Ovary (tissue), 9 donors: Measurements from ENCODE around the gene CTNNA1. TPM values are rescaled to one million over a fixed set of nuclear protein-coding genes. Genes with fewer than 3 reads are reported as not detected.

Experiments
- DNase-seq, 5 donors: peaks; one replicate each; pipeline ENCODE4 v3.0.0-alpha.2; 2019 to 2020
- H3K27ac ChIP-seq, 2 donors: fragments of 200-600 bp; one replicate each; pipeline versions ENCODE4 v1.5.1 to v1.8.0; 2019 to 2022
- H3K27me3 ChIP-seq: fragments of 200-600 bp; one replicate; pipeline ENCODE4 v1.8.0; 2022
- H3K36me3 ChIP-seq: fragments of 200-600 bp; sonication (generic); one replicate; pipeline ENCODE4 v1.5.1; 2019
- H3K4me1 ChIP-seq: one replicate; pipeline ENCODE4 v1.8.1; 2013; ENCODE audit warnings: mild to moderate bottlenecking, moderate library complexity; ENCODE audit not compliant: insufficient read depth
- H3K4me3 ChIP-seq: fragments of 200-600 bp; sonication (generic); one replicate; pipeline ENCODE4 v1.5.1; 2017
- H3K9me3 ChIP-seq, 2 donors: fragments of 200-600 bp in 1 of 2; sonication (generic) in 1 of 2; one replicate each; pipeline versions ENCODE4 v1.5.1 to v1.8.1; 2013 to 2019; ENCODE audit warnings: mild to moderate bottlenecking in 1 of 2, moderate library complexity in 1 of 2
- EP300 ChIP-seq: sonication (generic); formaldehyde crosslinking; IDR thresholded peaks from one replicate; pipeline ENCODE4 v1.6.1; 2017; ENCODE audit warnings: antibody characterized with exemption
- POLR2A ChIP-seq: fragments of 450-650 bp; IDR thresholded peaks from one replicate; pipeline ENCODE4 v1.6.1; 2017; ENCODE audit warnings: antibody characterized with exemption, mild to moderate bottlenecking, moderate library complexity
- WGBS, 3 donors: extraction: QIAGEN DNeasy Blood & Tissue Kit in 1 of 3; methylation state at CpG; one replicate each; pipeline versions ENCODE4 v1.1.5 to v1.1.7; 2013 to 2017; 5-methylcytosine and 5-hydroxymethylcytosine counted together
- intact Hi-C, 4 donors: fragments of 100-400 bp; cut with DNase I; formaldehyde crosslinking; loops; one replicate each; pipeline versions ENCODE4 v1.11.0 to v1.15.1; 2022 to 2023
- polyA plus RNA-seq, 2 donors: library from polyadenylated mRNA; stranded (reverse); fragments of 200-250 nt in 1 of 2; fragments of 350-450 nt in 1 of 2; fragmentation: Illumina TruSeq in 1 of 2; extraction: RNeasy Lipid Tissue Mini Kit (QIAGEN cat#74804) in 1 of 2; gene quantifications; one replicate each; pipeline ENCODE4 v1.2.3, GENCODE V29; 2013 to 2014
- total RNA-seq, 7 donors: library from RNA; depleted of rRNA in 2 of 7; stranded (reverse); fragments of >200 nt in 2 of 7; fragmentation: NEBNext Ultra II Directional in 3 of 7; extraction: Animal tissue kit (Norgen Biotek cat#: 25700) in 3 of 7; gene quantifications; one replicate each; pipeline versions ENCODE4 v1.1.0 to v1.2.4, GENCODE V29; 2016 to 2023
- TF ChIP-seq, protein P1 (sequence below), 3 donors: fragments of 450-650 bp in 2 of 3; fragments of 200-600 bp in 1 of 3; IDR thresholded peaks; one replicate each; pipeline versions ENCODE4 v1.5.1 to v1.8.0; 2016 to 2022; ENCODE audit warnings: antibody characterized with exemption in 3 of 3, mild to moderate bottlenecking in 1 of 3
- donor health status: DM: no; HTN: no; CAD: no; lungs with moderate emphysema.
- donor health status: DM: no; HTN: no; CAD: no.
- donor health status: Bipolar disorder and iron deficiency.
- donor health status: DM: yes; HTN: yes; CAD: no.
- donor health status: DM: no; HTN: no; CAD: no.
- donor health status: DM: yes; HTN: yes; CAD: no.

CTNNA1 gene
- total and polyA plus RNA-seq, 9 donors, result 125 to 306 (median 230) TPM

DNA sequence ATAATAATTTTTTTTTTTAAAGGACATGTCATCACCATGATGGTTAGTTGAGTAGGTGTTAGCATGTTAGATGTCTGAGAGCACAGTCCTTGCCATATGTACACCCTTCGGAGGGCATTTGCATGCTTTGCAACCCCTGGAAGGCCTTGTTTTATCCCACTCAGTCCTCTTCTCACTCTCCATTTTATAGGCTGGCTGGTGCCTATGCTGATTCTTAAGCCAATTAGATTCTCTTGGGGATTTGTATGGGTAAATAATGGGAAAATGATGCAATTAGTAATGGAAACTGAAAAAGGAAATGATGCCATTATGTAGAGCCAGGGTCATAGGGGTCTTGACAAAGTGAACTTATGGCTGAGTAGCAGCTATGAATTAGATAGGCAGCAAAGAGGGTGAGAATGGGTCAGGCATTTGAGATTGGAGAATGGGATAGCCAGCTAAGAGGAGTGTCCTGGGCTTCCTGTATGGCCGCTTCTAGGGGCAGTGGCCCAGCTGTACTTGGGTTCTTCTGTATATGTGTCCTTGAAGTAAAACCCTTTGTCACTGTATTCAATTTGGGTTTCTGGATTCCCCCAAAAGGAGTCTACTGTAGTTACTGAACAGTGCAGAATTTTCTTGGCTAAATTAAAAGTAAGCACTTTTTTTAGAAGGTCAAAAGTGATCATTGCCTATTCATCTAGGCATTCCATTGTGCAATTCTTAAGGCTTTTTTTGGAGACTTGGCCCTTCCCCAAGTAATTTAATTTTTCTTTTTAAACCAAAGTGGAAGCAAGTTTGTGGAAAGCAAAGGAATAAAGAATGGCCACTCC, 90.3 kb downstream of the CTNNA1 start:
- Histone ChIP-seq H3K27ac (no peak overlapping the region), H3K4me3 (no peak overlapping the region), H3K36me3 (no peaks in the 10 kb centered on the region), H3K27me3 (no peaks in the 10 kb centered on the region), H3K9me3 (no peaks in the 10 kb centered on the region), H3K4me1 (peaks cover 8% of the 10 kb centered on the region)
- no peak for DNase-seq
- TF ChIP-seq, protein P1, sequence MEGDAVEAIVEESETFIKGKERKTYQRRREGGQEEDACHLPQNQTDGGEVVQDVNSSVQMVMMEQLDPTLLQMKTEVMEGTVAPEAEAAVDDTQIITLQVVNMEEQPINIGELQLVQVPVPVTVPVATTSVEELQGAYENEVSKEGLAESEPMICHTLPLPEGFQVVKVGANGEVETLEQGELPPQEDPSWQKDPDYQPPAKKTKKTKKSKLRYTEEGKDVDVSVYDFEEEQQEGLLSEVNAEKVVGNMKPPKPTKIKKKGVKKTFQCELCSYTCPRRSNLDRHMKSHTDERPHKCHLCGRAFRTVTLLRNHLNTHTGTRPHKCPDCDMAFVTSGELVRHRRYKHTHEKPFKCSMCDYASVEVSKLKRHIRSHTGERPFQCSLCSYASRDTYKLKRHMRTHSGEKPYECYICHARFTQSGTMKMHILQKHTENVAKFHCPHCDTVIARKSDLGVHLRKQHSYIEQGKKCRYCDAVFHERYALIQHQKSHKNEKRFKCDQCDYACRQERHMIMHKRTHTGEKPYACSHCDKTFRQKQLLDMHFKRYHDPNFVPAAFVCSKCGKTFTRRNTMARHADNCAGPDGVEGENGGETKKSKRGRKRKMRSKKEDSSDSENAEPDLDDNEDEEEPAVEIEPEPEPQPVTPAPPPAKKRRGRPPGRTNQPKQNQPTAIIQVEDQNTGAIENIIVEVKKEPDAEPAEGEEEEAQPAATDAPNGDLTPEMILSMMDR (IDR thresholded peaks at IDR 0.05), result no peak
- no peak for TF ChIP-seq EP300
- WGBS, 3 donors, result 88 to 99% (median 88%) methylated on average over 2 of the region's 2 CpGs
- intact Hi-C loops, result no loop called here

DNA sequence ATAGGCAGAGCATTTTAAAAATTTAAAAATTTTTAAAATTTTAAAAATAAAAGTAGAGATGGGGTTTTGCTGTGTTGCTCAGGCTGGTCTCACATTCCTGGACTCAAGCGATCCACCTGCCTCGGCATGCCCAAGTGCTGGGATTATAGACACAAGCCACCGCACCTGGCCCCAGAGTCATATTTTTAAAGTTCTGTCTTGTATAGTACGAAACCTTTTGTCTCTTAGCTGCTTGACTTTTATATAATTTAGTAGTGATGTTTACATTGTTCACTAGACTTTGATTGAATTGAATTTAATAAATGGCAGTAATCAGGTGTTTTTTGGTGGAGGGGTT, 90.9 kb downstream of the CTNNA1 start:
- TF ChIP-seq EP300 (no peak), POLR2A (no peak)
- TF ChIP-seq, protein P1 (IDR thresholded peaks at IDR 0.05), result no peak
- peaks cover 10% of the 10 kb centered on the region for H3K4me1 ChIP-seq
- no peaks in the 10 kb centered on the region for H3K27me3 ChIP-seq
- WGBS, 3 donors, result 93 to 97% (median 94%) methylated on average over 4 of the region's 4 CpGs
- no peak for DNase-seq
- no peaks in the 10 kb centered on the region for H3K36me3 ChIP-seq
- intact Hi-C loops, result no loop called here
- no peak overlapping the region for H3K4me3 ChIP-seq
- no peak overlapping the region for H3K27ac ChIP-seq
- H3K9me3 ChIP-seq, result no peaks in the 10 kb centered on the region

GRCh38 chr5:138844812-138845513, 91.7 kb downstream of the CTNNA1 start:
- no peak overlapping the region for H3K4me3 ChIP-seq
- intact Hi-C loops, result no loop called here
- H3K4me1 ChIP-seq, result peaks cover 12% of the 10 kb centered on the region
- no peaks in the 10 kb centered on the region for H3K27me3 ChIP-seq
- no peak for DNase-seq
- TF ChIP-seq, protein P1 (IDR thresholded peaks at IDR 0.05), result no peak
- TF ChIP-seq POLR2A, result no peak
- no peak for TF ChIP-seq EP300
- 55 to 66% (median 57%) methylated on average over 6 of the region's 6 CpGs for WGBS, 3 donors
- no peaks in the 10 kb centered on the region for H3K9me3 ChIP-seq
- H3K27ac ChIP-seq, result no peak overlapping the region
- H3K36me3 ChIP-seq, result no peaks in the 10 kb centered on the region

GRCh38 chr5:138849439-138849838, 96.2 kb downstream of the CTNNA1 start:
- DNase-seq, result no peak
- intact Hi-C loops, result no loop called here
- WGBS, 3 donors, result 18 to 33% (median 27%) methylated on average over 3 of the region's 3 CpGs
- no peaks in the 10 kb centered on the region for H3K27me3 ChIP-seq
- no peak overlapping the region for H3K27ac ChIP-seq
- H3K36me3 ChIP-seq, result no peaks in the 10 kb centered on the region
- H3K4me1 ChIP-seq, result peaks cover 3% of the 10 kb centered on the region
- no peak overlapping the region for H3K4me3 ChIP-seq
- H3K9me3 ChIP-seq, result no peaks in the 10 kb centered on the region
- TF ChIP-seq, protein P1 (IDR thresholded peaks at IDR 0.05), result no peak
- TF ChIP-seq EP300, result no peak
- TF ChIP-seq POLR2A, result no peak
